CD1c-positive myeloid dendritic cell (primary cell): ENCODE data around the gene TEX19.
A peak's percentile ranks its signal among the peaks of the same experiment; 100 is the strongest.

ENCODE experiments used
- DNase-seq: peaks from one replicate; pipeline ENCODE4 v3.0.0-alpha.2; 2016; ENCODE audit errors: extremely low spot score

The TEX19 gene

GRCh38 chr17:82321947-82322466 is 37.0 kb upstream of the TEX19 start:
- DNase-seq = no peak

GRCh38 chr17:82322526-82323453 is 36.3 kb upstream of the TEX19 start:
- no peak for DNase-seq

GRCh38 chr17:82323514-82324234 is 35.4 kb upstream of the TEX19 start:
- no peak for DNase-seq

- DNase-seq = no peak
Measured at GRCh38 chr17:82324566-82325285, 34.3 kb upstream of the TEX19 start.

GRCh38 chr17:82325286-82326180 is 33.5 kb upstream of the TEX19 start:
- no peak for DNase-seq

GRCh38 chr17:82327289-82327688 is 31.8 kb upstream of the TEX19 start:
- DNase-seq = no peak

- DNase-seq = no peak
Measured at GRCh38 chr17:82327757-82328140, 31.3 kb upstream of the TEX19 start.

- DNase-seq = no peak
Measured at GRCh38 chr17:82328141-82328993, 30.7 kb upstream of the TEX19 start.

GRCh38 chr17:82328994-82329507 is 30.0 kb upstream of the TEX19 start:
- DNase-seq = no peak

- no peak for DNase-seq
Measured at GRCh38 chr17:82329683-82330321, 29.2 kb upstream of the TEX19 start.

GRCh38 chr17:82330322-82331239 is 28.5 kb upstream of the TEX19 start:
- DNase-seq = no peak

GRCh38 chr17:82331345-82331939 is 27.6 kb upstream of the TEX19 start:
- DNase-seq = no peak

GRCh38 chr17:82332669-82333278 is 26.3 kb upstream of the TEX19 start:
- DNase-seq = peak; percentile 87

GRCh38 chr17:82333279-82334171 is 25.5 kb upstream of the TEX19 start, which contains the start of gene SECTM1:
SECTM1 (minus strand) TSS chr17:82333766; CDS start chr17:82327240, 6,526 bp downstream.
- DNase-seq = peak; percentile 59

- DNase-seq = no peak
Measured at GRCh38 chr17:82334204-82334621, 24.8 kb upstream of the TEX19 start.
